SK-N-SH (cell line): Measurements from ENCODE around the gene EPB41L4A.

Source experiments
- POLR2AphosphoS5 ChIP-seq: IDR thresholded peaks from 2 replicates; pipeline ENCODE4 v1.6.1; 2012; ENCODE audit warnings: low read depth, low read length
- RAD21 ChIP-seq: IDR thresholded peaks from 2 replicates; pipeline ENCODE4 v1.6.1; 2012; ENCODE audit warnings: mild to moderate bottlenecking, low read length
- TF ChIP-seq, protein P1 (sequence below): IDR thresholded peaks from 2 replicates; pipeline ENCODE4 v1.4.0; 2012; ENCODE audit warnings: low read depth

DNA sequence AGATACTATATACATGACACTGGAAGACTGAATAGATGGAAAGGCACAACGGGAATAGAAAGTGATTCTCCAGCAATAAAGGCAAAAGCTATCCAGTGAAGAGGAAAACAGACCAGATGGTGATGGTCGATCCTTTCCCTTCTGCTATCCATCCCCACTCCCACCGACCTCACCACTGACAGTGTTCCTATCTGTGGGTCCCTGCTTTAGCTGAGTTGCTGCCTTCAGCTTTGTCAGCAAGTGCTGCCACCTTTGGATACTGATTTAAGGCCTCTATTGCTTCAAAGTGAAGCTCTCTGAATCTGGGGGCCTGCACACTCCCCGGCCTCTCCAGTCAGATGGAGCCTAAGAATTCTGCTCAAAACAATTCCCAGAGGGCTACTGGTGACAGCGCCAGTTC lies 32.3 kb downstream of the EPB41L4A start:
- TF ChIP-seq RAD21 (no peak), POLR2AphosphoS5 (no peak)
- TF ChIP-seq, protein P1, sequence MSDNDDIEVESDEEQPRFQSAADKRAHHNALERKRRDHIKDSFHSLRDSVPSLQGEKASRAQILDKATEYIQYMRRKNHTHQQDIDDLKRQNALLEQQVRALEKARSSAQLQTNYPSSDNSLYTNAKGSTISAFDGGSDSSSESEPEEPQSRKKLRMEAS = no peak
